Fibroblast of villous mesenchyme (primary cell): Measurements from ENCODE around the gene TFAP2B. TPM values are rescaled to one million over a fixed set of nuclear protein-coding genes. Genes with fewer than 3 reads are reported as not detected.

Source experiments
- DNase-seq: peaks from one replicate; pipeline ENCODE4 v3.0.0-alpha.2; 2010; ENCODE audit warnings: low read depth
- H3K4me3 ChIP-seq: 2 replicates; pipeline ENCODE4 v1.5.1; 2011; ENCODE audit warnings: low read depth, mild to moderate bottlenecking, low read length
- CTCF ChIP-seq: IDR thresholded peaks from 2 replicates; pipeline ENCODE4 v1.5.1; 2012; ENCODE audit warnings: low read depth, mild to moderate bottlenecking, low read length; ENCODE audit not compliant: insufficient read depth
- total RNA-seq: library from RNA; depleted of rRNA; stranded (reverse); fragments of >200 nt; gene quantifications from 2 replicates; pipeline ENCODE4 v1.2.3, GENCODE V29; 2012

Gene TFAP2B
- total RNA-seq, 1 donor: not detected

- DNase-seq: no peak
- TF ChIP-seq CTCF: no peak
- H3K4me3 ChIP-seq: no peak overlapping the region
Measured at GRCh38 chr6:50829898-50830444, 11.3 kb downstream of the TFAP2B start.

- DNase-seq: no peak
- no peak overlapping the region for H3K4me3 ChIP-seq
- no peak for TF ChIP-seq CTCF
Measured at GRCh38 chr6:50831186-50831585, 12.5 kb downstream of the TFAP2B start.

GRCh38 chr6:50832912-50833311, 14.2 kb downstream of the TFAP2B start:
- DNase-seq: no peak
- no peak for TF ChIP-seq CTCF
- no peak overlapping the region for H3K4me3 ChIP-seq

- no peak overlapping the region for H3K4me3 ChIP-seq
- no peak for TF ChIP-seq CTCF
- no peak for DNase-seq
Measured at GRCh38 chr6:50834929-50835410, 16.3 kb downstream of the TFAP2B start.

GRCh38 chr6:50836231-50836630, 17.6 kb downstream of the TFAP2B start:
- TF ChIP-seq CTCF: no peak
- DNase-seq: no peak

GRCh38 chr6:50837589-50838445, 19.1 kb downstream of the TFAP2B start:
- TF ChIP-seq CTCF: no peak
- no peak overlapping the region for H3K4me3 ChIP-seq
- no peak for DNase-seq

More at GRCh38 chr6:50836231-50836630, 17.6 kb downstream of the TFAP2B start:
- H3K4me3 ChIP-seq: no peak overlapping the region
